LNCaP clone FGC (cell line): Measurements from ENCODE around the gene FUBP3.

ENCODE experiments used
- DNase-seq: peaks from one replicate; pipeline ENCODE4 v3.0.0-alpha.2; 2011; ENCODE audit warnings: low read depth
- H3K4me3 ChIP-seq: 2 replicates; pipeline ENCODE4 v1.5.1; 2011; ENCODE audit warnings: mild to moderate bottlenecking, low read depth, low read length, control low read depth
- CTCF ChIP-seq: IDR thresholded peaks from 2 replicates; pipeline ENCODE4 v1.5.1; 2012; ENCODE audit warnings: mild to moderate bottlenecking; ENCODE audit not compliant: control insufficient read depth, insufficient read depth; ENCODE audit errors: extremely low read depth

FUBP3 gene

GRCh38 chr9:130543859-130544258 is 35.5 kb upstream of the FUBP3 start:
- no peak for DNase-seq
- no peak for TF ChIP-seq CTCF
- H3K4me3 ChIP-seq = no peak overlapping the region

DNA sequence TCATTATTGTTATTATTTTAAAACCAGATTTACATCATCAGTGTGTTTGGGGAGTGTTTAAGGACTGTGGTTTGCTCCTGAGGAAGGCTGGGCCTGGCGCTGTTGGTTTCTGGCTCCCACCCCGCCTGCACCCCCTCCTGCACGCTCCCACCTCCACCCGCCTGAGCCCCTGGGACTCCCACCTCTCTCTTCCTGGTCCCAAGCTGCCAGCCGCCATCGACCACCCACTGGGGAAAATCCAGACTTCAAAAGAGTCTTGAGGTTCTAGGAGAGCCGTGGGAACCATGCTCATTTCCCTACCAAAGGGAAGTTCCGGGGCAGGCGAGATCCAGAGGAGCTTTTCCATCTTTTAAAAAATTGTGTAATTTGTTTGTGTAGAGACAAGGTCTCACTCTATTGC is 35.0 kb upstream of the FUBP3 start:
- no peak for TF ChIP-seq CTCF
- no peak for DNase-seq
- no peak overlapping the region for H3K4me3 ChIP-seq

DNA sequence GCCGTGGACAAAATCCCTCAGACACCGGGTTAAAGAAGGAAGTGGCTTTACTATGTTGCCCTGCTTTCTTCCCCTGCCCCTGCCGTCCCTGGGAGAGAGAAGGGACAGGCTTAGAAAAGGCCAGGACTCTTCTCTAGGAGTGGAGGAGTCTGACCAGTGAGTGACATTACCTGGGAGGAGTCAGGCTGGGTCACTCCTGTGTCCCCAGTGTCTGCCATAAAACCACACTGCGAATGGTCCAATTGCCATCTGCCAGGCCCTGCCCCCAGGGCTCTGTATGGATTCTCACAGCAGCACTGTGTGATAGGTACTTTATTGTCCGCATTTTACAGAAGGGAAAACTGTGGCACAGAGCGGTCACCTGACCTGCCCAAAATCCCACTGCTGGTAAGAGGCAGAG is 31.3 kb upstream of the FUBP3 start:
- H3K4me3 ChIP-seq = no peak overlapping the region
- TF ChIP-seq CTCF = no peak
- no peak for DNase-seq

DNA sequence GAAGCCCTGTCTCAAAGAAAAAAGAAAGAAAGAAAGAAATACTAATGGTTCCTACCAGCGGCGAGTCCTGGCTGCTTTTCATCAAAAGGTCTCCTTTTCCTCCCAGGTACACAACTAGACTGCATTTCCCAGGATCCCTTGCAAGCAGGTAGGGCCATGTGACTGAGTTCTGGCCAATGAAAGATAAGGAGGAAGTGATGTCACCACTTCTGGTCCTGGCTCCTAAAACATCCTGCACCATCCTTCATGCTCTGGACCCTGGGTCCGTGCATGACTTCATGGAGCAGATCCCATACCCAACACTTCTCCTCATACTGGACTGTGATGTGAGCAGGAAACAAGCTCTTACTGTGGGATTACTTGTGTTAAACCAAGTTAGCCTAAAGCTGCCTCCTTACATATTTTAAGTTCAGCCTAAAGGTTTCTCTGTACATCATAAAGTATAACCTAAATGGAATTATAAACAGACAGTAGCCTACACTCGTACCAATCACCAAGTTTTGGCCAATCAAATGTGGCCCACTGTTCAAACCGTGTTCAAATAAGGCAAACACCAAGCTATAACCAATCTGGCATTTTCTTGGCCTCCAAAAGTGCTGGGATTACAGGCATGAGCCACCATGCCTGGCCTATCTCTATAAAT is 30.2 kb upstream of the FUBP3 start:
- TF ChIP-seq CTCF = no peak

GRCh38 chr9:130554606-130555005 is 24.8 kb upstream of the FUBP3 start:
- TF ChIP-seq CTCF = no peak
- no peak for DNase-seq

More for the DNA sequence above, 30.2 kb upstream of the FUBP3 start:
- H3K4me3 ChIP-seq = no peak overlapping the region
- DNase-seq = no peak

GRCh38 chr9:130555061-130555460 is 24.3 kb upstream of the FUBP3 start:
- DNase-seq = no peak
- TF ChIP-seq CTCF = no peak
- no peak overlapping the region for H3K4me3 ChIP-seq

More at GRCh38 chr9:130554606-130555005, 24.8 kb upstream of the FUBP3 start:
- no peak overlapping the region for H3K4me3 ChIP-seq

- no peak overlapping the region for H3K4me3 ChIP-seq
- DNase-seq = no peak
- TF ChIP-seq CTCF = no peak
Observed at GRCh38 chr9:130555968-130556367, 23.4 kb upstream of the FUBP3 start.
